ENCODE measurements around the gene NME7.

GRCh38 chr1:169261884-169262283, 105.7 kb downstream of the NME7 start:
- TF ChIP-seq POLR2A (IDR thresholded peaks at IDR 0.05) (no peak), CTCF (IDR thresholded peaks at IDR 0.05) (no peak)
